Mucosa of rectum (tissue), 2 donors: ENCODE measurements around the gene DLX3.

ENCODE experiments used
- H3K27ac ChIP-seq, 2 donors: one replicate each; pipeline ENCODE4 v1.7.0; 2013; ENCODE audit warnings: inconsistent platforms in 2 of 2, low read depth in 2 of 2, low read length in 2 of 2
- H3K27me3 ChIP-seq, 2 donors: one replicate each; pipeline ENCODE4 v1.7.0; 2013; ENCODE audit warnings: low read length in 2 of 2; ENCODE audit not compliant: control insufficient read depth in 2 of 2, insufficient read depth in 2 of 2
- H3K36me3 ChIP-seq, 2 donors: one replicate each; pipeline ENCODE4 v1.7.0; 2013; ENCODE audit warnings: low read length in 2 of 2; ENCODE audit not compliant: control insufficient read depth in 2 of 2, insufficient read depth in 2 of 2
- H3K4me1 ChIP-seq, 2 donors: one replicate each; pipeline ENCODE4 v1.7.0; 2013; ENCODE audit warnings: low read length in 2 of 2, mild to moderate bottlenecking in 1 of 2; ENCODE audit not compliant: control insufficient read depth in 2 of 2, insufficient read depth in 2 of 2
- H3K4me3 ChIP-seq, 2 donors: one replicate each; pipeline ENCODE4 v1.7.0; 2013; ENCODE audit warnings: low read length in 2 of 2
- H3K9ac ChIP-seq, 2 donors: one replicate each; pipeline ENCODE4 v1.7.0; 2013; ENCODE audit warnings: low read length in 2 of 2, low read depth in 1 of 2, mild to moderate bottlenecking in 1 of 2
- H3K9me3 ChIP-seq, 2 donors: one replicate each; pipeline ENCODE4 v1.7.0; 2013; ENCODE audit warnings: low read length in 2 of 2; ENCODE audit not compliant: control insufficient read depth in 2 of 2
- donor health status: healthy.
- donor health status: Normal muscosa, but diverticular disease.

DLX3 gene

DNA sequence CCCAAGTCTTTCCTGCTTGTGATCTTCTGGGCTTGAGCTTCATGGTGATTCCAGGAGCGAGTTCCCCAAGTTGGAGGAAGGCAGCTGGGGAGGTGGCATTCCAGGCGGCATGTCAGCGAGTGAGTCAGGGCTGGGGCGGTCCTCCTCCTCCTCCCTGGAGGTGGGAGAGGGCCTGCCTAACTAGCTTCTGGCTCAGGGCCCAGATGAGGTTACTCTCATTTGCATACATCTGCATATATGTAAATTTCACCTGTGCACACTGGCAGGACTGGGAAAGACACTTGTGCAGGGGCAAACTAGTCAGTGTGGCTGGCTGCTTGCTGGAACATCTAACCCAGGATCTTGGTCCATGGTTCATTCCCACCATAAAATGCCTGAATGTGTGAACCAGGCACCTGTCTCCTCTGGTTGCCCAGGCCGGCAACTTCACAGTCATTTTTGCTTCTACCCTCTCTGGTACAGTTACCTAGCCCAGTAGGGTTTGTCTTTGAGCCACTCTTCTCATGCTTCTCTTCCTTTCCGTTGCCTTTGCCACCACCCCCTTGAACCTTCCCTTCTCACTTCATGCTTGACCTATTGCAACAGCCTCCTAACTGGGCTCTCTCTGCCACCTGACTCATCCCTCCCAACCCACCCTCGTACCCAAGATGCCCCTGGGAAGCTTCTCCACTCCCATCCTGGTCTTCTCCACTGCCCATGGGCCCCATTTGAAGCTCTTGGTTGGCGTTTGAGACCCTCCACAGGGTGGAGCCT, 35.7 kb downstream of the DLX3 start:
- Histone ChIP-seq H3K27me3 (peaks cover 22 to 28% of the 10 kb centered on the region in 2 donors), H3K4me3 (no peak overlapping the region), H3K36me3 (no peaks in the 10 kb centered on the region), H3K9me3 (no peaks in the 10 kb centered on the region), H3K9ac (no peak overlapping the region), H3K4me1 (peaks cover 0 to 2% of the 10 kb centered on the region in 2 donors), H3K27ac (no peak overlapping the region)

DNA sequence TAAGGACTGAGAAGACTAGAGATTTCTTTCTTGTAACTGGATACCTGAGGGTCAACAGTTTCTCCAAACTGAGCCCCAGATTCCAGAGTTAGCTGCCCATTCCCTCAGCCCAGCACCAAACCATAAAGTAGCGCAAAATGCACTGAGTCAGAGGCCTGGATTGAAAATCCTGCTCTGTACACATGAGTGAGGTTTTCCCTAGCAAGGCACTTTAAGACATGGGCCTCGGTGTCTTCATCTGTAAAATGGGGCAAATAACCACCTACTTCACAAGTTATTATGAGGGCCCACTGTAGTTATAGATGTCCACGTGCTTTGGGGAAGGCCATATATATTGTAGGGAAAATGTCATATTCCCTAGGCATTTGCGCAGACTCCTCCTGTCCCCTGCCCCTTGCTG, 36.3 kb downstream of the DLX3 start:
- Histone ChIP-seq H3K4me3 (no peak overlapping the region), H3K36me3 (no peaks in the 10 kb centered on the region)

GRCh38 chr17:49957350-49957749, 37.7 kb downstream of the DLX3 start:
- no peak overlapping the region for H3K4me3 ChIP-seq
- H3K27ac ChIP-seq, result no peak overlapping the region
- no peaks in the 10 kb centered on the region for H3K4me1 ChIP-seq
- peaks cover 8 to 13% of the 10 kb centered on the region in 2 donors for H3K27me3 ChIP-seq
- H3K9me3 ChIP-seq, result no peaks in the 10 kb centered on the region
- H3K36me3 ChIP-seq, result no peaks in the 10 kb centered on the region
- H3K9ac ChIP-seq, result no peak overlapping the region

More for the DNA sequence above, 36.3 kb downstream of the DLX3 start:
- Histone ChIP-seq H3K4me1 (no peaks in the 10 kb centered on the region), H3K27me3 (peaks cover 18 to 21% of the 10 kb centered on the region in 2 donors), H3K9me3 (no peaks in the 10 kb centered on the region), H3K9ac (no peak overlapping the region), H3K27ac (no peak overlapping the region)

GRCh38 chr17:49956780-49957179, 38.2 kb downstream of the DLX3 start:
- H3K9ac ChIP-seq, result no peak overlapping the region
- H3K27me3 ChIP-seq, result peaks cover 6 to 16% of the 10 kb centered on the region in 2 donors

DNA sequence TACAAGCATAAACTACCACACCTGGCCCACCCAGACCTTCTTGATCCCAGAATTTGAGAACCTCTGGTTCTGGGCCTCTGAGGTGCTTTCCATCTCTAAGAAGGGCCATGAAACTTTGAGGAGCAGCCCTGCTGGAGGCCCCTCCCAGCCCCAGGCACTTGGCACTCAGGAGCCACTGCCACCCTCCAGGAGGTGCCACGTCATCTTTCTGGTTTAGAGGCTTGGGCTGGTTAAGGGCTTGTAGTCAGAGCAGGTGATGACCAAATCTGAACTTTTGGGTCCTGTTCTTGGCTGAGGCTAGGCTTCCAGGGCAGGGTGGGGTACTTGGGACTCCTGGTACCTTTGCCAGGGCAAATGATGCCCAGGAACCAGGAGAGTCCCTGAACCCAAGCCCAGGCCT, 39.9 kb downstream of the DLX3 start:
- peaks cover 6 to 20% of the 10 kb centered on the region in 2 donors for H3K27me3 ChIP-seq
- no peak overlapping the region for H3K4me3 ChIP-seq
- no peak overlapping the region for H3K9ac ChIP-seq
- no peaks in the 10 kb centered on the region for H3K4me1 ChIP-seq
- no peaks in the 10 kb centered on the region for H3K9me3 ChIP-seq
- no peak overlapping the region for H3K27ac ChIP-seq
- no peaks in the 10 kb centered on the region for H3K36me3 ChIP-seq

More at GRCh38 chr17:49956780-49957179, 38.2 kb downstream of the DLX3 start:
- Histone ChIP-seq H3K27ac (no peak overlapping the region), H3K4me3 (no peak overlapping the region), H3K36me3 (no peaks in the 10 kb centered on the region), H3K9me3 (no peaks in the 10 kb centered on the region), H3K4me1 (no peaks in the 10 kb centered on the region)

DNA sequence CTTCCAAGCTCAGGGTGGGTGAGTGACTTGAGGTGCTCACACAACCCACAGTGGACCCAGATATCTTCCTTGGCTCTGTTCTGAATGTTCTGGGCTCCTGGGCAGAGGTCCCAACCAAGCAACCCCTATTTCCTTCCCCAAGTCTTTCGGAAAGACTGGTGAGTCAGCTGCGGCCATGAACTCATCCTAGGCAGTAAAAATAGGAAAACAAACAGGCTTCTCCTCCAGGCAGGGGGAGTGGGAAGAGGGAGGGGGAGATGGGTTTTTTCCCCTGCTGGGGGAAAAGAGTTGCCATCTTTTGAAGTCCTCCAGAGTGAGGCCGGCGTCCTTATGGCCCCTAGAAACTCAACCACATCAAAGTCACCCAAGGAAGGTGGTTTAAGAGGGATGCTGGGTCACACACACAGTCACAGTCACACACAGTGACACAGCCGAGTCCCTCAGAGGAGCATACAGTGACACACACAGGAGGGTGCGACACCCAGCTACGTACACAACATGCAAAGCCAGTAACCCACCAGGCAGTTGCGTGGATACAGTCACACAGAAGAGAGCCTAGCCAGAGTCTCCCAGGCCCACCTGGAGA, 42.0 kb downstream of the DLX3 start:
- Histone ChIP-seq H3K27ac (no peak overlapping the region), H3K27me3 (peaks cover 11 to 26% of the 10 kb centered on the region in 2 donors), H3K4me1 (no peaks in the 10 kb centered on the region), H3K9me3 (no peaks in the 10 kb centered on the region), H3K4me3 (no peak overlapping the region), H3K9ac (no peak overlapping the region), H3K36me3 (no peaks in the 10 kb centered on the region)

DNA sequence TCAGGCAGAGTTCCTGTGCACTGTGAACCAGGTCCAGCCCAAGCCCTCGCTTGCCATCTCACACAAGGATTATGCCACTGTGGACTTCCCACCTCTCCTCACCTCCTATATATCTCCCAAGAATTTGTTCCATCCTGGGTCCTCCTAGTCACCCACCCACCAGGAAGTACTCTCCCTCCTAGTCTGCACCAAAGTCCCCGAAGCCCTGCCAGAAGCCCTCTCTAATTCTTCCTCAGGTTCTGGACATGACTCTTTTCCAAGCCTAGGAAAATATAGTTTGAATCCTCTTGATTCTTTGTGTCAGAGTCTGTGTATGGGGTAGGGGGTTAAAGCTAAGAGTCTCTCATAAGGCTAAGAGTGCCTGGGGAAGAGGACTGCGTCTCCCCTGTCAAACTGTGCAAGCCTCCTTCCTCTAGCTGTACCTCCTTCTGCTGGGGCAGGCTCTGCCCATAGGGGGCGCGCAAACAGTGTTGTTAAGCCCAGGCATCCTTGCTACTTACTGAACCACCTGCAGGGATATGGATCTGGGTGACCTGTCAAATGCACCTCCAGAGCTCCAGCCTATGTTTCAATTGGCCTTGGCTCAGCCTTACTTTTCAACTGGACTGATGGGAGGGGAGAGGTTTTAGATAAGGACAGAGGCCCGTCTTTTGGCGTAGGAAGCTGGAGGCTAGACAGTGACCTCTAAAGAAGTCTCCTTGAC, 42.7 kb downstream of the DLX3 start:
- H3K27me3 ChIP-seq, result peaks cover 11 to 26% of the 10 kb centered on the region in 2 donors

GRCh38 chr17:49951362-49952082, 43.5 kb downstream of the DLX3 start:
- Histone ChIP-seq H3K36me3 (no peaks in the 10 kb centered on the region), H3K4me1 (no peaks in the 10 kb centered on the region), H3K27me3 (peaks cover 5 to 26% of the 10 kb centered on the region in 2 donors)

More for the DNA sequence above, 42.7 kb downstream of the DLX3 start:
- Histone ChIP-seq H3K4me1 (no peaks in the 10 kb centered on the region), H3K4me3 (no peak overlapping the region), H3K9ac (no peak overlapping the region), H3K27ac (no peak overlapping the region), H3K9me3 (no peaks in the 10 kb centered on the region), H3K36me3 (no peaks in the 10 kb centered on the region)

DNA sequence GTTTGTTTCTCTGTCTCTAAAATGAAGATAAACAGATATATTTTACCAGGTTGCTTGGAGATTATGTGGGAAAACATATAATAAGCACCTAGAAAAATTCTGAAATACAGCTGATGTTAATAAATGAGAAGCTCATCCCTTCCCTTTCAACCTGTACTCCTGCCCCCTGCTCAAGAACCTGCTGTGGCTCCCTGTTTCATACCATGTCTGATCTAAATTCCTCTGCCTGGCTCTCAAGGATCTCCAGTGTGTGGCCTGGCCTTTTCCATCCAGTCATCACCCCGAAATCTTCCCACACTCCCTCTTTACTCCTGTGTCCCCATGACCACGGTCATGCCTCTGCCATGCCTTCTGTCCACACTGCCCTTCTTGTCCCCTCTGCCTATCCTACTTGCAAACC, 45.4 kb downstream of the DLX3 start:
- Histone ChIP-seq H3K4me3 (no peak overlapping the region), H3K36me3 (no peaks in the 10 kb centered on the region), H3K4me1 (no peaks in the 10 kb centered on the region), H3K9ac (no peak overlapping the region), H3K9me3 (no peaks in the 10 kb centered on the region), H3K27ac (no peak overlapping the region), H3K27me3 (peaks cover 5 to 26% of the 10 kb centered on the region in 2 donors)

More at GRCh38 chr17:49951362-49952082, 43.5 kb downstream of the DLX3 start:
- H3K9ac ChIP-seq, result no peak overlapping the region
- H3K4me3 ChIP-seq, result no peak overlapping the region
- H3K27ac ChIP-seq, result no peak overlapping the region
- no peaks in the 10 kb centered on the region for H3K9me3 ChIP-seq
